PFSK-1 (cell line): ENCODE data around the gene MYH7B.

Experiments
- FOXP2 ChIP-seq: optimal IDR thresholded peaks from 2 replicates; pipeline ENCODE3; 2011; ENCODE audit warnings: borderline replicate concordance, control low read depth, inconsistent platforms; ENCODE audit not compliant: insufficient read depth; ENCODE audit errors: extremely low read length, extremely low read depth
- POLR2AphosphoS5 ChIP-seq: IDR thresholded peaks from 2 replicates; pipeline ENCODE4 v1.6.1; 2012; ENCODE audit warnings: low read depth, mild to moderate bottlenecking, control low read depth, low read length, moderate library complexity
- TAF1 ChIP-seq: IDR thresholded peaks from 2 replicates; pipeline ENCODE4 v1.6.1; 2012; ENCODE audit warnings: low read length, control low read depth, borderline replicate concordance; ENCODE audit not compliant: insufficient read depth
- TF ChIP-seq, protein P1 (sequence below), 2 experiments: IDR thresholded peaks; 2 replicates each; pipeline versions ENCODE4 v1.6.1 to v1.8.0; 2011 to 2012; ENCODE audit warnings: low read depth in 2 of 2, low read length in 2 of 2, control low read depth in 1 of 2, inconsistent platforms in 1 of 2, mild to moderate bottlenecking in 1 of 2, moderate library complexity in 1 of 2; ENCODE audit not compliant: insufficient read depth in 1 of 2

DNA sequence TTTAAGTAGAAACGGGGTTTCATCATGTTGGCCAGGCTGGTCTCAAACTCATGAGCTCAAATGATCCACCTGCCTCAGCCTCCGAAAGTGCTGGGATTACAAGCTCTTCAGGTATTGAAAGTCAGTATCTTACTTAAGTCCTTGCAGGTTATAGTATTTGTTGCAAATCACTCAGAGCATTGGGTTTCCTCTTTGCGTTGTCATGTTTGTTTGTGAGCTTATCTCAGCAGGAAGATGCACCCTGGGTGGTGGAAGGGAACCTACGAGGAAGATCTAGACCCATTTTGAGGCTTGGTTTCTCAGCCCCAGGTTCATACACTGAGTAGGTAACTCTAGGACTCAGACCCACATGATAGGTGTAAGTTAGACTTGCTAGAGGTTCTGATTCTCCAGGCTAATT lies 18.6 kb downstream of the MYH7B start:
- no peak for TF ChIP-seq POLR2AphosphoS5
- no peak for TF ChIP-seq FOXP2
- TF ChIP-seq TAF1: no peak
- TF ChIP-seq, protein P1, sequence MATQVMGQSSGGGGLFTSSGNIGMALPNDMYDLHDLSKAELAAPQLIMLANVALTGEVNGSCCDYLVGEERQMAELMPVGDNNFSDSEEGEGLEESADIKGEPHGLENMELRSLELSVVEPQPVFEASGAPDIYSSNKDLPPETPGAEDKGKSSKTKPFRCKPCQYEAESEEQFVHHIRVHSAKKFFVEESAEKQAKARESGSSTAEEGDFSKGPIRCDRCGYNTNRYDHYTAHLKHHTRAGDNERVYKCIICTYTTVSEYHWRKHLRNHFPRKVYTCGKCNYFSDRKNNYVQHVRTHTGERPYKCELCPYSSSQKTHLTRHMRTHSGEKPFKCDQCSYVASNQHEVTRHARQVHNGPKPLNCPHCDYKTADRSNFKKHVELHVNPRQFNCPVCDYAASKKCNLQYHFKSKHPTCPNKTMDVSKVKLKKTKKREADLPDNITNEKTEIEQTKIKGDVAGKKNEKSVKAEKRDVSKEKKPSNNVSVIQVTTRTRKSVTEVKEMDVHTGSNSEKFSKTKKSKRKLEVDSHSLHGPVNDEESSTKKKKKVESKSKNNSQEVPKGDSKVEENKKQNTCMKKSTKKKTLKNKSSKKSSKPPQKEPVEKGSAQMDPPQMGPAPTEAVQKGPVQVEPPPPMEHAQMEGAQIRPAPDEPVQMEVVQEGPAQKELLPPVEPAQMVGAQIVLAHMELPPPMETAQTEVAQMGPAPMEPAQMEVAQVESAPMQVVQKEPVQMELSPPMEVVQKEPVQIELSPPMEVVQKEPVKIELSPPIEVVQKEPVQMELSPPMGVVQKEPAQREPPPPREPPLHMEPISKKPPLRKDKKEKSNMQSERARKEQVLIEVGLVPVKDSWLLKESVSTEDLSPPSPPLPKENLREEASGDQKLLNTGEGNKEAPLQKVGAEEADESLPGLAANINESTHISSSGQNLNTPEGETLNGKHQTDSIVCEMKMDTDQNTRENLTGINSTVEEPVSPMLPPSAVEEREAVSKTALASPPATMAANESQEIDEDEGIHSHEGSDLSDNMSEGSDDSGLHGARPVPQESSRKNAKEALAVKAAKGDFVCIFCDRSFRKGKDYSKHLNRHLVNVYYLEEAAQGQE (IDR thresholded peaks at IDR 0.05; ENCODE audit: insufficient read depth in 1 of 2, low read depth in 2 of 2, low read length in 2 of 2): no peak
